ENCODE measurements around the gene EXOC4.

The EXOC4 gene

DNA sequence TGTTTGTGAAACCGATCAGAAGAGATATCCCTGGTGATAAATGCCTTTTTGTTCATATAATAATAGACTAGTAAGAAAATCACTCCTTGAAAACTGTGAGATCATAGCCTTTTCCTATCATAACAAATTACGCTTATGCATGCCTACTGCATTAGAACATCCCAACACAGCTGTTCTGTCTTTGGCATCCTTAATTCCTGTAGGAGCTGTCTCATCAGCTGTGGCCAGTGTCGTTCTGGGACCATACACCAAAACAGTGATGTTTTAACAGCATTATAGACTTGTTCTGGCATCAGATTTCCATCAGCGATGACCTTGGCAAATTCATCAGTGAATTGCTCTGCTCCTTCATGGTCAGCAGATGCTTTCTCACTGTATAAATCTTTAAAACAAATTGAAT lies 450.7 kb downstream of the EXOC4 start:
- no peak overlapping the region for H3K27ac ChIP-seq (ENCODE audit: low read depth, low read length)
- H3K27me3 ChIP-seq (ENCODE audit: control insufficient read depth in 5 of 5, insufficient read depth in 4 of 5, low read length in 5 of 5): no peaks in the 10 kb centered on the region
- no peaks in the 10 kb centered on the region for H3K9me3 ChIP-seq (ENCODE audit: control insufficient read depth in 5 of 5, low read length in 5 of 5)
- no peak overlapping the region for H3K4me3 ChIP-seq (ENCODE audit: low read depth in 1 of 5, low read length in 5 of 5)
- H3K36me3 ChIP-seq (ENCODE audit: control insufficient read depth in 5 of 5, insufficient read depth in 5 of 5, low read length in 5 of 5): no peaks in the 10 kb centered on the region
- H3K4me1 ChIP-seq (ENCODE audit: control insufficient read depth in 5 of 5, insufficient read depth in 5 of 5, low read length in 5 of 5): no peaks in the 10 kb centered on the region
- H3K9ac ChIP-seq (ENCODE audit: low read length in 5 of 5): no peak overlapping the region

- Histone ChIP-seq H3K36me3 (ENCODE audit: control insufficient read depth in 5 of 5, insufficient read depth in 5 of 5, low read length in 5 of 5) (no peaks in the 10 kb centered on the region), H3K9me3 (ENCODE audit: control insufficient read depth in 5 of 5, low read length in 5 of 5) (no peaks in the 10 kb centered on the region), H3K4me3 (ENCODE audit: low read depth in 1 of 5, low read length in 5 of 5) (no peak overlapping the region), H3K27ac (ENCODE audit: low read depth, low read length) (no peak overlapping the region), H3K27me3 (ENCODE audit: control insufficient read depth in 5 of 5, insufficient read depth in 4 of 5, low read length in 5 of 5) (no peaks in the 10 kb centered on the region), H3K9ac (ENCODE audit: low read length in 5 of 5) (no peak overlapping the region), H3K4me1 (ENCODE audit: control insufficient read depth in 5 of 5, insufficient read depth in 5 of 5, low read length in 5 of 5) (no peaks in the 10 kb centered on the region)
These were observed 451.6 kb downstream of the EXOC4 start for GRCh38 chr7:133704453-133704852.

DNA sequence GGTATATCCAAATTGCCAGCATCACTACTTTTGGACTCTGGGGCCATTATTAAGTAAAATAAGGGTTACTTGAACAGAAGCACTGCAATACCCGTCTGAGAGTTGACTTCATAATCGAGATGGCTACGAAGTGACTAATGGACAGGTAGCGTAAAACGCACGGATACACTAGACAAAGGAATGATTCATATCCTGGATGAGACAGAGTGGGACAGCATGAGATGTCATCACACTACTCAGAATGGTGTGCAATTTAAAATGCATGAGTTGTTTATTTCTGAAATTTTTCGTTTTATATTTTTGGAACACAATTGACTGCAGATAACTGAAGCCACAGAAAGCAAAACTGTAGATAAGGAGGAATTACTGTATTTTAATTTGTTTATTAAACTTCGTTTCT lies 452.7 kb downstream of the EXOC4 start:
- Histone ChIP-seq H3K4me1 (ENCODE audit: control insufficient read depth in 5 of 5, insufficient read depth in 5 of 5, low read length in 5 of 5) (no peaks in the 10 kb centered on the region), H3K27me3 (ENCODE audit: control insufficient read depth in 5 of 5, insufficient read depth in 4 of 5, low read length in 5 of 5) (no peaks in the 10 kb centered on the region), H3K27ac (ENCODE audit: low read depth, low read length) (no peak overlapping the region), H3K4me3 (ENCODE audit: low read depth in 1 of 5, low read length in 5 of 5) (no peak overlapping the region), H3K36me3 (ENCODE audit: control insufficient read depth in 5 of 5, insufficient read depth in 5 of 5, low read length in 5 of 5) (no peaks in the 10 kb centered on the region), H3K9me3 (ENCODE audit: control insufficient read depth in 5 of 5, low read length in 5 of 5) (no peaks in the 10 kb centered on the region), H3K9ac (ENCODE audit: low read length in 5 of 5) (no peak overlapping the region)

GRCh38 chr7:133706016-133706415 lies 453.1 kb downstream of the EXOC4 start:
- H3K27me3 ChIP-seq (ENCODE audit: control insufficient read depth in 5 of 5, insufficient read depth in 4 of 5, low read length in 5 of 5): no peaks in the 10 kb centered on the region
- H3K27ac ChIP-seq (ENCODE audit: low read depth, low read length): no peak overlapping the region
- H3K4me3 ChIP-seq (ENCODE audit: low read depth in 1 of 5, low read length in 5 of 5): no peak overlapping the region
- no peaks in the 10 kb centered on the region for H3K36me3 ChIP-seq (ENCODE audit: control insufficient read depth in 5 of 5, insufficient read depth in 5 of 5, low read length in 5 of 5)
- H3K4me1 ChIP-seq (ENCODE audit: control insufficient read depth in 5 of 5, insufficient read depth in 5 of 5, low read length in 5 of 5): no peaks in the 10 kb centered on the region
- H3K9ac ChIP-seq (ENCODE audit: low read length in 5 of 5): no peak overlapping the region
- no peaks in the 10 kb centered on the region for H3K9me3 ChIP-seq (ENCODE audit: control insufficient read depth in 5 of 5, low read length in 5 of 5)

DNA sequence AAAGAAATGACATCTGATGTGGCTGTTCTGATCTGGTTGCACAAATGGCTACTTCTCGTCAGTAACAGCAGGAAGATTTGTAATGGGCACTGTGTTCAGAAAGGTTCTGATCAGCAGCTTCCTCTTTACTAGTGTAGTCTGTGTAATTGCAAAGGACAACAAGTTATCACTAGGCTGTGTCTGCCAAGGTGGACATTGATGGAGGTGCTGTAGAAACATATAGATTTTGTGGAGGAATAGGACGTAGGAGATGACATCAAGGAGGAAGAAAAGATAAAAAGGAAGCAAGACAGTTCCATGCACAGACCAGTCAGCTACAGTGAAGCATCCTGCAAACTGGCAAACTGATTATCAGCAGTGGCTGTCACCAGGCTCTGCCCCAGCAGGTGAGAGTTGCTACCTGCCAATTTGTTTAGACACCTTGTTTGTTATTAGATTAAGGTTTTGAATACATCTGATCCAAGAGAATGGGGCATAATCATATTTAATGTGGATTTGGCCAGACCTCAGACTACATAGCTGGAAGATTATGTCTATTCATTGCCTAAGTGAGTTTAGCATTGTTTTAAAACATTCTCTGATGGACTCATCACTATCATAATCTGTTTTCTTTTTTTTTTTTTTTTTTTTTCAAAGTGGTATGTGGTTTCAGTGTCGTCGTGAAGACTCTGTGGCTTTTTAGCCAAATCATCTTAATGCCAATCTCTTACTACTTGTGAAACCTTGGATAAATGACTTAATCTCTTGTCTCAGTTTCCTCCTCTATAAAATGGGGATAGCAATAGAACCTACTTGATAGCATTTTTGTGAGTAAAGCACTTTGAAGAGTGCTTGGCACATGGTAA lies 456.4 kb downstream of the EXOC4 start:
- Histone ChIP-seq H3K9me3 (ENCODE audit: control insufficient read depth in 5 of 5, low read length in 5 of 5) (no peaks in the 10 kb centered on the region), H3K4me3 (ENCODE audit: low read depth in 1 of 5, low read length in 5 of 5) (no peak overlapping the region), H3K27ac (ENCODE audit: low read depth, low read length) (no peak overlapping the region), H3K4me1 (ENCODE audit: control insufficient read depth in 5 of 5, insufficient read depth in 5 of 5, low read length in 5 of 5) (no peaks in the 10 kb centered on the region), H3K27me3 (ENCODE audit: control insufficient read depth in 5 of 5, insufficient read depth in 4 of 5, low read length in 5 of 5) (no peaks in the 10 kb centered on the region), H3K9ac (ENCODE audit: low read length in 5 of 5) (no peak overlapping the region), H3K36me3 (ENCODE audit: control insufficient read depth in 5 of 5, insufficient read depth in 5 of 5, low read length in 5 of 5) (no peaks in the 10 kb centered on the region)

- no peaks in the 10 kb centered on the region for H3K36me3 ChIP-seq (ENCODE audit: control insufficient read depth in 5 of 5, insufficient read depth in 5 of 5, low read length in 5 of 5)
- H3K4me1 ChIP-seq (ENCODE audit: control insufficient read depth in 5 of 5, insufficient read depth in 5 of 5, low read length in 5 of 5): no peaks in the 10 kb centered on the region
- H3K4me3 ChIP-seq (ENCODE audit: low read depth in 1 of 5, low read length in 5 of 5): no peak overlapping the region
- no peaks in the 10 kb centered on the region for H3K9me3 ChIP-seq (ENCODE audit: control insufficient read depth in 5 of 5, low read length in 5 of 5)
- no peaks in the 10 kb centered on the region for H3K27me3 ChIP-seq (ENCODE audit: control insufficient read depth in 5 of 5, insufficient read depth in 4 of 5, low read length in 5 of 5)
- no peak overlapping the region for H3K9ac ChIP-seq (ENCODE audit: low read length in 5 of 5)
- H3K27ac ChIP-seq (ENCODE audit: low read depth, low read length): no peak overlapping the region
These were observed 459.7 kb downstream of the EXOC4 start for GRCh38 chr7:133712544-133712943.

- Histone ChIP-seq H3K4me3 (ENCODE audit: low read depth in 1 of 5, low read length in 5 of 5) (no peak overlapping the region), H3K4me1 (ENCODE audit: control insufficient read depth in 5 of 5, insufficient read depth in 5 of 5, low read length in 5 of 5) (no peaks in the 10 kb centered on the region)
These were observed 461.8 kb downstream of the EXOC4 start for GRCh38 chr7:133714654-133715053.

DNA sequence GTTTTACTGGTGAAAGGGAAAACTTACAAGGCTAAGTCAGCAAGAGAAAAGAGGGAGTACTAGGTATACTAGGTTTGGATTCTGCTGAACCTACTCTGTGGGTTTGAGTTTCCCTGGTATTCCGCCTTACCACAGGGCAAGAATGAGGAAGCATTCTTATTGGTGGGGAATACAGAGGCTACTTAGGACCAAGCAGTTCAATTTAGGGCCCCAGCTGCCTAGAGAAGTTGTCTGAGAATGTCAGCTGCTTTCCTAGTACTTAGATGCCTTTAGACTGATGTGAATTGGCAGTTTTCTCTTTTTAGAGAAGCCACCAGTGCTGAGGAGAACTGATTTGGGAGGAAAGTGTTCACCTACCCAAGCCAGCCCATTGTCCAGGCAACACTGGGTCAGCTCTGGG lies 465.3 kb downstream of the EXOC4 start:
- Histone ChIP-seq H3K36me3 (ENCODE audit: control insufficient read depth in 5 of 5, insufficient read depth in 5 of 5, low read length in 5 of 5) (no peaks in the 10 kb centered on the region), H3K27me3 (ENCODE audit: control insufficient read depth in 5 of 5, insufficient read depth in 4 of 5, low read length in 5 of 5) (no peaks in the 10 kb centered on the region), H3K27ac (ENCODE audit: low read depth, low read length) (no peak overlapping the region), H3K4me3 (ENCODE audit: low read depth in 1 of 5, low read length in 5 of 5) (no peak overlapping the region), H3K9ac (ENCODE audit: low read length in 5 of 5) (no peak overlapping the region), H3K9me3 (ENCODE audit: control insufficient read depth in 5 of 5, low read length in 5 of 5) (no peaks in the 10 kb centered on the region), H3K4me1 (ENCODE audit: control insufficient read depth in 5 of 5, insufficient read depth in 5 of 5, low read length in 5 of 5) (peaks cover 0 to 14% (median 0%) of the 10 kb centered on the region in 5 donors)

More at GRCh38 chr7:133714654-133715053, 461.8 kb downstream of the EXOC4 start:
- H3K27me3 ChIP-seq (ENCODE audit: control insufficient read depth in 5 of 5, insufficient read depth in 4 of 5, low read length in 5 of 5): no peaks in the 10 kb centered on the region
- no peak overlapping the region for H3K27ac ChIP-seq (ENCODE audit: low read depth, low read length)
- H3K36me3 ChIP-seq (ENCODE audit: control insufficient read depth in 5 of 5, insufficient read depth in 5 of 5, low read length in 5 of 5): no peaks in the 10 kb centered on the region
- H3K9ac ChIP-seq (ENCODE audit: low read length in 5 of 5): no peak overlapping the region
- no peaks in the 10 kb centered on the region for H3K9me3 ChIP-seq (ENCODE audit: control insufficient read depth in 5 of 5, low read length in 5 of 5)

DNA sequence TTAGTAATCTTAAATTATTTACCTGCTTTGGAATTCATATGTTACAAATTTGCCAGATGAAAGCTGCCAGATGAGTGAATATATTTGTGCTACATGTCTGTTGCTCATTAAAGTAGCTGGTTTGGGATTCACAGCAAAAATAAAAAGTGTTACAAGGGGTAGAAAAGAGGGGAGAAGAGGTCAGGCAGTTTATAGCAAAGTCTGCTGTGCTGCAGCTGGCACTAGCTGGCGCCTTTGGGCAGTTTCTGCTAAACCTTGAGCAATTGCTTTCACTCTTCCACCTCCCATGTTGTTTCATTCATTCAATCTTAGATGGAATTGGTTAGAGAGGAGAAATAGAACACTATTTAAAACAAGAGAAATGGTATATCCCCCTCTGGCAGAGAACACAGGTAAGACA lies 470.2 kb downstream of the EXOC4 start:
- no peak overlapping the region for H3K27ac ChIP-seq (ENCODE audit: low read depth, low read length)
- no peak overlapping the region for H3K4me3 ChIP-seq (ENCODE audit: low read depth in 1 of 5, low read length in 5 of 5)
- no peaks in the 10 kb centered on the region for H3K9me3 ChIP-seq (ENCODE audit: control insufficient read depth in 5 of 5, low read length in 5 of 5)
- no peak overlapping the region for H3K9ac ChIP-seq (ENCODE audit: low read length in 5 of 5)
- no peaks in the 10 kb centered on the region for H3K36me3 ChIP-seq (ENCODE audit: control insufficient read depth in 5 of 5, insufficient read depth in 5 of 5, low read length in 5 of 5)
- H3K27me3 ChIP-seq (ENCODE audit: control insufficient read depth in 5 of 5, insufficient read depth in 4 of 5, low read length in 5 of 5): no peaks in the 10 kb centered on the region
- H3K4me1 ChIP-seq (ENCODE audit: control insufficient read depth in 5 of 5, insufficient read depth in 5 of 5, low read length in 5 of 5): peaks cover 0 to 16% (median 0%) of the 10 kb centered on the region in 5 donors

DNA sequence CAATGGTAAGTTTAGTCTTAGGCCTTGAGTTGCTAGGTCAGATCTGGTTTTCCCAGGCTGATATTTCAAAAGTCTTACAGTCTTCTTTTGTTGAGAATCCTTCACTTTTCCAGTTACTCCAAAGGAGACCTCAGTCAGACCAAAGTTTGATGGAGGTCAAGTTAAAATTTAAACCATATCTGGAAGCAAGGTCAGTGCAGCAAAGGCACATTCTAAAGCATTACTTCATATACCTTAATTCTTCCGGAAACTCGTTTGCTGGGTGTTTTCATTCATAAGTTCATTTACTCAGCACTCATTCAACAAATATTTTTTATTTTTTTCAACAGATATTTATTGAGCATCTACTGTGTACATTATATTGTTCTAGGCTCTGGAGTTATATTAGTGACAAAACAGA lies 471.3 kb downstream of the EXOC4 start:
- Histone ChIP-seq H3K4me1 (ENCODE audit: control insufficient read depth in 5 of 5, insufficient read depth in 5 of 5, low read length in 5 of 5) (peaks cover 0 to 16% (median 0%) of the 10 kb centered on the region in 5 donors), H3K36me3 (ENCODE audit: control insufficient read depth in 5 of 5, insufficient read depth in 5 of 5, low read length in 5 of 5) (no peaks in the 10 kb centered on the region), H3K9me3 (ENCODE audit: control insufficient read depth in 5 of 5, low read length in 5 of 5) (no peaks in the 10 kb centered on the region), H3K27me3 (ENCODE audit: control insufficient read depth in 5 of 5, insufficient read depth in 4 of 5, low read length in 5 of 5) (no peaks in the 10 kb centered on the region), H3K4me3 (ENCODE audit: low read depth in 1 of 5, low read length in 5 of 5) (no peak overlapping the region), H3K9ac (ENCODE audit: low read length in 5 of 5) (no peak overlapping the region), H3K27ac (ENCODE audit: low read depth, low read length) (no peak overlapping the region)

Measured in subcutaneous abdominal adipose tissue (tissue), 5 donors.